ENCODE data around the gene CFAP410. TPM values are rescaled to one million over a fixed set of nuclear protein-coding genes. Genes with fewer than 3 reads are reported as not detected.
A peak's percentile ranks its signal among the peaks of the same experiment; 100 is the strongest.

The CFAP410 gene
- total RNA-seq, 1 experiment from 2014 or later = 19.3 TPM

DNA sequence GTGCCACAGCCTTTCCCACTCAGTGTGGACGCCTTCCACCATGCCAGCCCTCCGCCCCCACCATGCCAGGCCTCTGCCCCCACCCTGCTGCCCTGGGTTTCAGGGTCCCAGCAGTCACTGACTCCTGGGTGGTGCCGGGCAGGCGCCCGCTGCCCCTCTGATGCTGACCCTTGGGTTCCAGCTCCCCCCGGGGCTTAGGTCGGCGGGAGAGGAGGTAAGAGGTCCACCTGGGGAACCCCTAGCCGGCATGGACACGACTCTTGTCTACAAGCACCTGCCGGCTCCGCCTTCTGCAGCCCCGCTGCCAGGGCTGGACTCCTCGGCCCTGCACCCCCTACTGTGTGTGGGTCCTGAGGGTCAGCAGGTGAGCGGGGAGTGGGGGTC lies 46.4 kb downstream of the CFAP410 start:
- CTCF ChIA-PET = no interaction called here
- Mint-ChIP-seq H3K27ac (no peak overlapping the region), H3K9me3 (no peaks in the 10 kb centered on the region), H3K27me3 (ENCODE audit: low read depth) (no peaks in the 10 kb centered on the region), H3K36me3 (no peaks in the 10 kb centered on the region), H3K4me3 (no peak overlapping the region), H3K4me1 (no peaks in the 10 kb centered on the region)
- no peak for ATAC-seq
- TF ChIP-seq MXD4 (CRISPR knock-in tag; IDR thresholded peaks at IDR 0.05; ENCODE audit: borderline replicate concordance) (no peak), ETV6 (CRISPR knock-in tag; IDR thresholded peaks at IDR 0.05) (no peak), JUN (CRISPR knock-in tag; IDR thresholded peaks at IDR 0.05) (no peak)
- TF ChIP-seq, protein P1, sequence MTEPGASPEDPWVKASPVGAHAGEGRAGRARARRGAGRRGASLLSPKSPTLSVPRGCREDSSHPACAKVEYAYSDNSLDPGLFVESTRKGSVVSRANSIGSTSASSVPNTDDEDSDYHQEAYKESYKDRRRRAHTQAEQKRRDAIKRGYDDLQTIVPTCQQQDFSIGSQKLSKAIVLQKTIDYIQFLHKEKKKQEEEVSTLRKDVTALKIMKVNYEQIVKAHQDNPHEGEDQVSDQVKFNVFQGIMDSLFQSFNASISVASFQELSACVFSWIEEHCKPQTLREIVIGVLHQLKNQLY (CRISPR knock-in tag; IDR thresholded peaks at IDR 0.05) = no peak
- no peak for DNase-seq (ENCODE audit: low spot score)
- POLR2A ChIA-PET = no interaction called here

DNA sequence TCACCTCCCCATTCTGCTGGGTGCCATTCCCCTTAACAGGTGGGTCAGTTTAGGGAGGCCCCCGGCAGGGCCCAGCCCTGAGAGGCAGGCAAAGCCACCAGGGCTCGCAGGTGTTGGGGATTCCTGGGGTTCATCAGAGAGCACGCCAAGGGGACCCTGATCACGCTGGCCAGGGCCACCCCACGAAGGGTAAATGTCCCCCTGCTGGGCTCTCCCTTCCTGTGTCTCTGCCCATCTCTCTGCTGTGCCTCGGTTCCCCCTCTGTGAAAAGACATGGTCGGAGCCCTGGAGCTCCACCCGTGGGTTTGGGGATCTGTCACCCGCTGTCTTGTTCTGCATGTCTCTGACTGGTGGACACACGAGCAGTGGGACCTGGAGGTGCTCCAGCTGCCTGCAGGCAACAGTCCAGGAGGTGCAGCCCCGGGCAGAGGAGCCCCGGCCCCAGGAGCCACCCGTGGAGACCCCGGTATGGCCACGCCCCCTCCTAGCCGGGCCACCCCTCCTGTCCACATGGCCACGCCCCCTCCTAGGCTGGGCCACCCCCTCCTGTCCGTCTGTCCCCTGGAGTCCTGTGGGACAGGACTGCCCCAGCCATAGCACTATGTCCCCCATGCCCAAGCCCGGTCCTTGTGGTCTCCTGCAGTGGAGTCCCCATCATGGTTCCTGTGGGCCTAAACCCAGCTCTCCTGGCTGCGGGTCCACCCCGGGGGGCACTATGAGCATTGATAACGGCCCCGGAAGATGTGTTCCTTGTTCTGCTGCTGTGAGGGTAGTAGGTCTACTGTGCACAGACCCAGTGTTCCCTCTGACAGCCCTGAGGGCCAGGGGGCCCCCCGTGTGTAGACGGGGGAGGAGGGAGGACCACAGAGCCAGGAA lies 47.0 kb downstream of the CFAP410 start:
- H3K27me3 Mint-ChIP-seq (ENCODE audit: low read depth) = no peaks in the 10 kb centered on the region

More for the DNA sequence above, 47.0 kb downstream of the CFAP410 start:
- no peak for TF ChIP-seq ESRRA (CRISPR knock-in tag; IDR thresholded peaks at IDR 0.05; ENCODE audit: borderline replicate concordance)
- no peak for TF ChIP-seq ATF3 (CRISPR knock-in tag; conservative IDR thresholded peaks at IDR 0.05)
- TF ChIP-seq NR2C2 (CRISPR knock-in tag; IDR thresholded peaks at IDR 0.05) = no peak
- TF ChIP-seq, protein P2, sequence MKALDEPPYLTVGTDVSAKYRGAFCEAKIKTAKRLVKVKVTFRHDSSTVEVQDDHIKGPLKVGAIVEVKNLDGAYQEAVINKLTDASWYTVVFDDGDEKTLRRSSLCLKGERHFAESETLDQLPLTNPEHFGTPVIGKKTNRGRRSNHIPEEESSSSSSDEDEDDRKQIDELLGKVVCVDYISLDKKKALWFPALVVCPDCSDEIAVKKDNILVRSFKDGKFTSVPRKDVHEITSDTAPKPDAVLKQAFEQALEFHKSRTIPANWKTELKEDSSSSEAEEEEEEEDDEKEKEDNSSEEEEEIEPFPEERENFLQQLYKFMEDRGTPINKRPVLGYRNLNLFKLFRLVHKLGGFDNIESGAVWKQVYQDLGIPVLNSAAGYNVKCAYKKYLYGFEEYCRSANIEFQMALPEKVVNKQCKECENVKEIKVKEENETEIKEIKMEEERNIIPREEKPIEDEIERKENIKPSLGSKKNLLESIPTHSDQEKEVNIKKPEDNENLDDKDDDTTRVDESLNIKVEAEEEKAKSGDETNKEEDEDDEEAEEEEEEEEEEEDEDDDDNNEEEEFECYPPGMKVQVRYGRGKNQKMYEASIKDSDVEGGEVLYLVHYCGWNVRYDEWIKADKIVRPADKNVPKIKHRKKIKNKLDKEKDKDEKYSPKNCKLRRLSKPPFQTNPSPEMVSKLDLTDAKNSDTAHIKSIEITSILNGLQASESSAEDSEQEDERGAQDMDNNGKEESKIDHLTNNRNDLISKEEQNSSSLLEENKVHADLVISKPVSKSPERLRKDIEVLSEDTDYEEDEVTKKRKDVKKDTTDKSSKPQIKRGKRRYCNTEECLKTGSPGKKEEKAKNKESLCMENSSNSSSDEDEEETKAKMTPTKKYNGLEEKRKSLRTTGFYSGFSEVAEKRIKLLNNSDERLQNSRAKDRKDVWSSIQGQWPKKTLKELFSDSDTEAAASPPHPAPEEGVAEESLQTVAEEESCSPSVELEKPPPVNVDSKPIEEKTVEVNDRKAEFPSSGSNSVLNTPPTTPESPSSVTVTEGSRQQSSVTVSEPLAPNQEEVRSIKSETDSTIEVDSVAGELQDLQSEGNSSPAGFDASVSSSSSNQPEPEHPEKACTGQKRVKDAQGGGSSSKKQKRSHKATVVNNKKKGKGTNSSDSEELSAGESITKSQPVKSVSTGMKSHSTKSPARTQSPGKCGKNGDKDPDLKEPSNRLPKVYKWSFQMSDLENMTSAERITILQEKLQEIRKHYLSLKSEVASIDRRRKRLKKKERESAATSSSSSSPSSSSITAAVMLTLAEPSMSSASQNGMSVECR (CRISPR knock-in tag; IDR thresholded peaks at IDR 0.05; ENCODE audit: borderline replicate concordance) = no peak
- no peak for TF ChIP-seq TEAD1 (CRISPR knock-in tag; IDR thresholded peaks at IDR 0.05)
- TF ChIP-seq MYBL2 (CRISPR knock-in tag; IDR thresholded peaks at IDR 0.05) = no peak
- TF ChIP-seq FOXK1 (CRISPR knock-in tag; IDR thresholded peaks at IDR 0.05) = no peak
- no peak for TF ChIP-seq TCF7 (CRISPR knock-in tag; IDR thresholded peaks at IDR 0.05; ENCODE audit: low read depth)
- TF ChIP-seq KAT7 (CRISPR knock-in tag; IDR thresholded peaks at IDR 0.05; ENCODE audit: borderline replicate concordance) = no peak
- TF ChIP-seq ATF6 (CRISPR knock-in tag; IDR thresholded peaks at IDR 0.05) = no peak
- TF ChIP-seq IRF2 (CRISPR knock-in tag; IDR thresholded peaks at IDR 0.05; ENCODE audit: borderline replicate concordance, low read depth) = no peak
- TF ChIP-seq ELF4 (CRISPR knock-in tag; IDR thresholded peaks at IDR 0.05; ENCODE audit: low read depth) = no peak
- TF ChIP-seq CBFB (CRISPR knock-in tag; IDR thresholded peaks at IDR 0.05; ENCODE audit: low read depth) = no peak
- H3K9me3 Mint-ChIP-seq = no peaks in the 10 kb centered on the region
- peak; percentile 60 for DNase-seq (ENCODE audit: low spot score)
- CTCF ChIA-PET = no interaction called here
- no peak overlapping the region for H3K4me3 Mint-ChIP-seq
- POLR2A ChIA-PET = no interaction called here
- peak; percentile 52 for ATAC-seq
- H3K27ac Mint-ChIP-seq = no peak overlapping the region
- H3K4me1 Mint-ChIP-seq = no peaks in the 10 kb centered on the region
- H3K36me3 Mint-ChIP-seq = no peaks in the 10 kb centered on the region
